HCT116 (cell line): ENCODE results near the gene CD63. TPM values are rescaled to one million over a fixed set of nuclear protein-coding genes. Genes with fewer than 3 reads are reported as not detected.
"Not testable (repeated sequence)": the region's sequence is repeated elsewhere in the genome, so short reads cannot be mapped to it uniquely, and the experiment has no call there.

Experiments used
- ATAC-seq: fragments of 200-7000 bp; cut with Tn5 transposase; 2 replicates; pipeline ENCODE4 v1.9.1; 2020; ENCODE audit warnings: mild to moderate bottlenecking, moderate library complexity
- BruUV-seq: library from RNA; stranded (reverse); fragments of 400-500 nt; replicated peaks from 2 replicates; lab custom pipeline; 2021; lab: Mats Ljungman, UMichigan
- CTCF ChIA-PET: fragments of 300-600 bp; sonication (Branson Sonifier 250); formaldehyde crosslinking; loops from one replicate; lab custom pipeline; 2021; ENCODE audit warnings: antibody characterized with exemption; lab: Charles Lee
- POLR2A ChIA-PET: fragments of 300-600, 350-600 bp; sonication (Branson Sonifier 250); formaldehyde crosslinking; loops from one replicate; lab custom pipeline; 2021; ENCODE audit warnings: antibody characterized with exemption; lab: Charles Lee
- RAD21 ChIA-PET, 2 experiments: fragments of 300-600 bp; sonication (Branson Sonifier 250); formaldehyde crosslinking; loops; one replicate each; lab custom pipeline; 2023; ENCODE audit warnings: low total read pairs in 2 of 2; ENCODE audit not compliant: uncharacterized antibody in 2 of 2, unreplicated experiment in 2 of 2, low non-redundant PET in 1 of 2; lab: Charles Lee
- DNase-seq: peaks from one replicate; pipeline ENCODE4 v3.0.0-alpha.2; 2010; ENCODE audit warnings: low read depth, low spot score
- H2AFZ ChIP-seq: fragments of 200-600 bp; shearing (Covaris generic), sonication (generic); 2 replicates; pipeline ENCODE4 v1.6.1; 2017; ENCODE audit warnings: low read depth, mixed run types, mixed read lengths, antibody characterized with exemption, low read length; ENCODE audit not compliant: poor library complexity, severe bottlenecking
- H3K27ac ChIP-seq: 2 replicates; pipeline ENCODE4 v1.5.1; 2012; ENCODE audit warnings: low read depth, low read length
- H3K27me3 ChIP-seq: fragments of 200-600 bp; sonication (generic); 2 replicates; pipeline ENCODE4 v1.6.1; 2016; ENCODE audit warnings: mixed run types, low read length, mixed read lengths; ENCODE audit not compliant: insufficient read depth
- H3K36me3 ChIP-seq, 2 experiments: fragments of 200-500 bp in 1 of 2; fragments of 200-600 bp in 1 of 2; sonication (Bioruptor generic) in 1 of 2; sonication (generic) in 1 of 2; 2 replicates each; pipeline versions ENCODE4 v1.5.1 to v1.6.1; 2014 to 2016; ENCODE audit warnings: low read length in 2 of 2, inconsistent platforms in 1 of 2, mixed read lengths in 1 of 2, mixed run types in 1 of 2; ENCODE audit not compliant: insufficient read depth in 2 of 2, control insufficient read depth in 1 of 2
- H3K4me1 ChIP-seq, 2 experiments: fragments of 200-600 bp in 1 of 2; sonication (generic) in 1 of 2; 2 replicates each; pipeline versions ENCODE4 v1.5.1 to v1.6.1; 2012 to 2017; ENCODE audit warnings: low read length in 2 of 2, inconsistent platforms in 1 of 2, mild to moderate bottlenecking in 1 of 2, mixed read lengths in 1 of 2, mixed run types in 1 of 2, moderate library complexity in 1 of 2; ENCODE audit not compliant: insufficient read depth in 2 of 2, control insufficient read depth in 1 of 2
- H3K4me2 ChIP-seq: fragments of 200-600 bp; sonication (generic); 2 replicates; pipeline ENCODE4 v1.6.1; 2017; ENCODE audit warnings: mixed run types, low read length, mixed read lengths
- H3K4me3 ChIP-seq, 2 experiments: fragments of 200-600 bp in 1 of 2; sonication (generic) in 1 of 2; replicated peaks in 1 of 2; 2 replicates each; pipeline ENCODE4 v1.5.1; 2011 to 2016; ENCODE audit warnings: low read length in 2 of 2, control low read depth in 1 of 2, low read depth in 1 of 2, mild to moderate bottlenecking in 1 of 2, mixed read lengths in 1 of 2, mixed run types in 1 of 2
- H3K79me2 ChIP-seq: fragments of 200-600 bp; sonication (generic); 2 replicates; pipeline ENCODE4 v1.6.1; 2017; ENCODE audit warnings: mild to moderate bottlenecking, mixed run types, low read length, moderate library complexity, mixed read lengths; ENCODE audit not compliant: insufficient read depth
- H3K9ac ChIP-seq: fragments of 200-600 bp; sonication (generic); 2 replicates; pipeline ENCODE4 v1.6.1; 2016; ENCODE audit warnings: low read length, mixed read lengths
- H3K9me2 ChIP-seq: fragments of 200-600 bp; sonication (generic), shearing (Covaris generic); 2 replicates; pipeline ENCODE4 v1.6.1; 2017; ENCODE audit warnings: mixed run types, mild to moderate bottlenecking, moderate library complexity; ENCODE audit not compliant: insufficient read depth
- H3K9me3 ChIP-seq, 2 experiments: fragments of 200-500 bp in 1 of 2; fragments of 200-600 bp in 1 of 2; sonication (Bioruptor generic) in 1 of 2; sonication (generic) in 1 of 2; 2 replicates each; pipeline ENCODE4 v1.6.1; 2014 to 2017; ENCODE audit warnings: low read length in 2 of 2, mixed read lengths in 2 of 2, inconsistent platforms in 1 of 2, low read depth in 1 of 2, mild to moderate bottlenecking in 1 of 2, mixed run types in 1 of 2, moderate library complexity in 1 of 2; ENCODE audit not compliant: control insufficient read depth in 1 of 2, insufficient read depth in 1 of 2
- H4K20me1 ChIP-seq: fragments of 200-600 bp; sonication (generic), shearing (Covaris generic); 2 replicates; pipeline ENCODE4 v1.6.1; 2017; ENCODE audit warnings: mixed run types, mild to moderate bottlenecking, moderate library complexity; ENCODE audit not compliant: insufficient read depth
- EZH2 ChIP-seq: fragments of 200-600 bp; sonication (generic); IDR thresholded peaks from 2 replicates; pipeline ENCODE4 v1.6.1; 2017; ENCODE audit warnings: antibody characterized with exemption, mixed run types
- EZH2phosphoT487 ChIP-seq: fragments of 200-600 bp; IDR thresholded peaks from 2 replicates; pipeline ENCODE4 v1.6.1; 2018; ENCODE audit warnings: antibody characterized with exemption, borderline replicate concordance
- MAX ChIP-seq: IDR thresholded peaks from 2 replicates; pipeline ENCODE4 v1.6.1; 2012
- RAD21 ChIP-seq: IDR thresholded peaks from 2 replicates; pipeline ENCODE4 v1.6.1; 2012; ENCODE audit warnings: low read depth, mild to moderate bottlenecking
- SIN3A ChIP-seq: IDR thresholded peaks from 2 replicates; pipeline ENCODE4 v1.6.1; 2012; ENCODE audit warnings: low read depth
- SRF ChIP-seq: IDR thresholded peaks from 2 replicates; pipeline ENCODE4 v1.6.1; 2012; ENCODE audit warnings: low read depth
- TCF7L2 ChIP-seq: IDR thresholded peaks from 2 replicates; pipeline ENCODE4 v1.7.0; 2011; ENCODE audit warnings: borderline replicate concordance, inconsistent platforms; ENCODE audit not compliant: insufficient read depth, insufficient read length; ENCODE audit errors: extremely low read depth
- YY1 ChIP-seq: IDR thresholded peaks from 2 replicates; pipeline ENCODE4 v1.6.1; 2011; ENCODE audit warnings: low read length, low read depth, moderate library complexity, mild to moderate bottlenecking; ENCODE audit not compliant: insufficient replicate concordance; ENCODE audit errors: extremely low read depth
- ZNF274 ChIP-seq: fragments of 200-500 bp; sonication (Bioruptor generic); IDR thresholded peaks from 2 replicates; pipeline ENCODE4 v1.6.1; 2014; ENCODE audit warnings: mild to moderate bottlenecking, low read depth, low read length, inconsistent platforms
- intact Hi-C: fragments of 100-400 bp; cut with micrococcal nuclease; formaldehyde crosslinking; loops from 2 replicates; pipeline ENCODE4 v1.10.0; 2022
- total RNA-seq: library from RNA; stranded (reverse); gene quantifications from one replicate; pipeline ENCODE4 v1.2.1, GENCODE V29; 2021; ENCODE audit not compliant: unreplicated experiment
- TF ChIP-seq, protein P1 (sequence below), 3 experiments: fragments of 200-600 bp in 1 of 3; sonication (generic) in 1 of 3; IDR thresholded peaks in 2 of 3; conservative IDR thresholded peaks in 1 of 3; 2 replicates each; pipeline ENCODE4 v1.5.1; 2012 to 2017; ENCODE audit warnings: low read depth in 2 of 3, low read length in 2 of 3, antibody characterized with exemption in 1 of 3, borderline replicate concordance in 1 of 3, control low read depth in 1 of 3, mild to moderate bottlenecking in 1 of 3, mixed read lengths in 1 of 3, mixed run types in 1 of 3, moderate library complexity in 1 of 3; ENCODE audit not compliant: insufficient read depth in 1 of 3

Gene CD63
- total RNA-seq, 1 experiment from 2014 or later, result 355 TPM

- no peaks in the 10 kb centered on the region for H3K4me1 ChIP-seq
- no peaks in the 10 kb centered on the region for H3K27me3 ChIP-seq
- H3K9ac ChIP-seq, result no peak overlapping the region
- intact Hi-C loops, result no loop called here
- H3K9me3 ChIP-seq, result no peaks in the 10 kb centered on the region
- no peaks in the 10 kb centered on the region for H3K9me2 ChIP-seq
- no peak overlapping the region for H3K4me2 ChIP-seq
- CTCF ChIA-PET, result no interaction called here
- no peak overlapping the region for H3K27ac ChIP-seq
- BruUV-seq, result no TSS peak
- RAD21 ChIA-PET, result no interaction called here
- DNase-seq, result no peak
- H2AFZ ChIP-seq, result no peak overlapping the region
- ATAC-seq, result no peak
- TF ChIP-seq ZNF274, result no peak
- no peak for TF ChIP-seq TCF7L2
- no peak for TF ChIP-seq RAD21
- no peak for TF ChIP-seq EZH2
- TF ChIP-seq, protein P1, sequence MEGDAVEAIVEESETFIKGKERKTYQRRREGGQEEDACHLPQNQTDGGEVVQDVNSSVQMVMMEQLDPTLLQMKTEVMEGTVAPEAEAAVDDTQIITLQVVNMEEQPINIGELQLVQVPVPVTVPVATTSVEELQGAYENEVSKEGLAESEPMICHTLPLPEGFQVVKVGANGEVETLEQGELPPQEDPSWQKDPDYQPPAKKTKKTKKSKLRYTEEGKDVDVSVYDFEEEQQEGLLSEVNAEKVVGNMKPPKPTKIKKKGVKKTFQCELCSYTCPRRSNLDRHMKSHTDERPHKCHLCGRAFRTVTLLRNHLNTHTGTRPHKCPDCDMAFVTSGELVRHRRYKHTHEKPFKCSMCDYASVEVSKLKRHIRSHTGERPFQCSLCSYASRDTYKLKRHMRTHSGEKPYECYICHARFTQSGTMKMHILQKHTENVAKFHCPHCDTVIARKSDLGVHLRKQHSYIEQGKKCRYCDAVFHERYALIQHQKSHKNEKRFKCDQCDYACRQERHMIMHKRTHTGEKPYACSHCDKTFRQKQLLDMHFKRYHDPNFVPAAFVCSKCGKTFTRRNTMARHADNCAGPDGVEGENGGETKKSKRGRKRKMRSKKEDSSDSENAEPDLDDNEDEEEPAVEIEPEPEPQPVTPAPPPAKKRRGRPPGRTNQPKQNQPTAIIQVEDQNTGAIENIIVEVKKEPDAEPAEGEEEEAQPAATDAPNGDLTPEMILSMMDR (IDR thresholded peaks at IDR 0.05 in 2 of 3, conservative IDR thresholded peaks at IDR 0.05 in 1 of 3; ENCODE audit: borderline replicate concordance in 1 of 3, insufficient read depth in 1 of 3, low read depth in 2 of 3, low read length in 2 of 3), result no peak
- TF ChIP-seq EZH2phosphoT487, result no peak
- TF ChIP-seq SIN3A, result no peak
- no peak for TF ChIP-seq SRF
- no peak for TF ChIP-seq YY1
- no peak for TF ChIP-seq MAX
- peaks cover 34 to 45% of the 10 kb centered on the region in 2 experiments for H3K36me3 ChIP-seq
- peaks cover 9% of the 10 kb centered on the region; the same call in 1 of the 2 replicates for H3K79me2 ChIP-seq
- no peak overlapping the region for H3K4me3 ChIP-seq
- no peaks in the 10 kb centered on the region for H4K20me1 ChIP-seq
- POLR2A ChIA-PET, result no interaction called here
Measured at GRCh38 chr12:55760663-55761062, 31.9 kb upstream of the CD63 start.

DNA sequence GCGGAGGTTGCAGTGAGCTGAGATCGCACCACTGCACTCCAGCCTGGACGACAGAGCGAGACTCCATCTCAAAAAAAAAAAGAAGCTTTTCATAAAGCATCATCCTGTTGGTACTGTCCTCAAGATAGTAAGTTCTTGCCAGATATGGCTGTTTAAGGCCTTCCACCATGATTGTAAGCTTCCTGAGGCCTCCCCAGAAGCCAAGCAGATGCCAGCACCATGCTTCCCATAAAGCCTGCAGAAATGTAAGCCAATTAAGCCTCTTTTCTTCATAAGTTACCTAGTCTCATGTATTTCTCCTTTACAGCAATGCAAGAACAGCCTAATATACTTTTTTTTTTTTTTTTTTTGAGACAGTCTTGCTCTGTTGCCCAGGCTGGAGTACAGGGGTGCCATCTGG lies 29.8 kb upstream of the CD63 start:
- ATAC-seq, H3K27me3 ChIP-seq, RAD21 ChIA-PET, H3K79me2 ChIP-seq, H3K9me3 ChIP-seq, POLR2A ChIA-PET, H4K20me1 ChIP-seq, BruUV-seq, H3K9ac ChIP-seq, H3K4me3 ChIP-seq, H3K4me1 ChIP-seq, H3K9me2 ChIP-seq, DNase-seq, CTCF ChIA-PET, H3K4me2 ChIP-seq, intact Hi-C loops, H3K27ac ChIP-seq, H2AFZ ChIP-seq: not testable (repeated sequence)
- H3K36me3 ChIP-seq, result peaks cover 38 to 45% of the 10 kb centered on the region in 2 experiments
